NT2/D1 (cell line): ENCODE results near the gene SMARCC2.

Experiments
- YY1 ChIP-seq: IDR thresholded peaks from 2 replicates; pipeline ENCODE4 v1.6.1; 2011; ENCODE audit not compliant: insufficient read length, insufficient read depth
- ZNF274 ChIP-seq: IDR thresholded peaks from 2 replicates; pipeline ENCODE4 v1.6.1; 2011; ENCODE audit warnings: mild to moderate bottlenecking, low read depth, low read length

DNA sequence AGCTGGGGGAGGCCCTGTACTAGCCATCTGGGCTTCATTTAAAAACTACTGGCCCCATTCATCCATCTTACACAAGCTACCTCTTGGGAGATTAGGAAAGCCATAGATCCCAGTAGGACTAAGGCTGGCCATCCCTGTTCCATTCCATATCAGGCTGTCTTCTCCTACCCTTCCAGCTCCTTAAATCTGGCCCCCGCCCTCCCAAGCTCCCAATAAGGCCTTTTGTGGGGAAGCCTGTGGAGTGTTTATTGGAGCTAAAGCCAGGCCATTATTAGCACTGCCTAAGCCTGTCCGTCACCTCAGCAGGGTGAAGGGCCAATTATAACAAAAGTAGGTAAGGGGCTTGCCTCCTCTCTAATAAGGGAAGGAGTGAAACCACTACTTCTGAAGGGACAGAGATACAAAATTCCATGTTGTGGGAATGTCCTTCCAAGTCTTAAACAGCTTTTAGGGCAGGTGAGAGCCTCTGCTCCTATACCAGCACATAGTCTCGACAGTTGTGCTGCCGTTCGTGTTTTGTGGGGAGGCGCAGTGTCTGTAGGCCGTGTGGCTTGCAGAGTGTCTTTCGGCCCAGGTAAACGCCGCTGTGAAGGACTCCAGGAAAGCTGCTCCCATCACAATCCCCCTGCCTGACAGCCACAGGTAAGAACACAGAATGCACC is 27.5 kb downstream of the SMARCC2 start:
- TF ChIP-seq YY1 (no peak), ZNF274 (no peak)
